Esophagus muscularis mucosa (tissue), 4 donors: ENCODE measurements around the gene TTC33. TPM values are rescaled to one million over a fixed set of nuclear protein-coding genes. Genes with fewer than 3 reads are reported as not detected.
A peak's percentile ranks its signal among the peaks of the same experiment; 100 is the strongest.

ENCODE experiments used
- DNase-seq: peaks from one replicate; pipeline ENCODE4 v3.0.0-alpha.2; 2017; ENCODE audit errors: extremely low spot score
- H3K27ac ChIP-seq, 4 donors: fragments of 200-600 bp; sonication (generic); replicated peaks in 1 of 4; 1 replicate in 3 of 4; 2 replicates in 1 of 4; pipeline ENCODE4 v1.5.1; 2016 to 2019; ENCODE audit warnings: mild to moderate bottlenecking in 1 of 4
- H3K27me3 ChIP-seq, 4 donors: fragments of 200-600 bp; sonication (generic); one replicate each; pipeline versions ENCODE4 v1.5.1 to v1.6.0; 2016 to 2019
- H3K36me3 ChIP-seq, 4 donors: fragments of 200-600 bp; sonication (generic); one replicate each; pipeline ENCODE4 v1.5.1; 2016 to 2019
- H3K4me1 ChIP-seq, 4 donors: fragments of 200-600 bp; sonication (generic); one replicate each; pipeline ENCODE4 v1.5.1; 2016 to 2019
- H3K4me3 ChIP-seq, 4 donors: fragments of 200-600 bp; sonication (generic); 1 replicate in 2 of 4; 2 replicates in 2 of 4; pipeline ENCODE4 v1.5.1; 2016 to 2019; ENCODE audit warnings: mild to moderate bottlenecking in 4 of 4, moderate library complexity in 1 of 4
- H3K9me3 ChIP-seq, 4 donors: fragments of 200-600 bp; sonication (generic); 1 replicate in 3 of 4; 2 replicates in 1 of 4; pipeline ENCODE4 v1.5.1; 2016 to 2019
- EP300 ChIP-seq: sonication (generic); formaldehyde crosslinking; IDR thresholded peaks from one replicate; pipeline ENCODE4 v1.6.1; 2017; ENCODE audit warnings: antibody characterized with exemption
- POLR2A ChIP-seq: fragments of 450-650 bp; IDR thresholded peaks from one replicate; pipeline ENCODE4 v1.6.1; 2017; ENCODE audit warnings: antibody characterized with exemption, moderate library complexity, mild to moderate bottlenecking, low read depth
- POLR2AphosphoS5 ChIP-seq, 2 donors: sonication (generic); formaldehyde crosslinking; IDR thresholded peaks; one replicate each; pipeline ENCODE4 v1.6.1; 2017; ENCODE audit warnings: antibody characterized with exemption in 2 of 2
- WGBS: methylation state at CpG from one replicate; pipeline ENCODE4 v1.1.5; 2018; 5-methylcytosine and 5-hydroxymethylcytosine counted together
- intact Hi-C: fragments of 100-400 bp; cut with DNase I; formaldehyde crosslinking; loops from one replicate; pipeline ENCODE4 v1.15.1; 2023
- total RNA-seq, 4 donors: library from RNA; depleted of rRNA; stranded (reverse); fragments of >200 nt; gene quantifications; one replicate each; pipeline versions ENCODE4 v1.1.0 to v1.2.1, GENCODE V29; 2016
- TF ChIP-seq, protein P1 (sequence below), 3 experiments: fragments of 200-600 bp in 2 of 3; fragments of 450-650 bp in 1 of 3; sonication (generic) in 2 of 3; IDR thresholded peaks; one replicate each; pipeline ENCODE4 v1.5.1; 2017 to 2019; ENCODE audit warnings: antibody characterized with exemption in 3 of 3, mild to moderate bottlenecking in 2 of 3, moderate library complexity in 1 of 3

TTC33 gene
- total RNA-seq, 4 donors from 2014 or later, result 19.1 to 32.7 (median 24.0) TPM

- TF ChIP-seq, protein P1, sequence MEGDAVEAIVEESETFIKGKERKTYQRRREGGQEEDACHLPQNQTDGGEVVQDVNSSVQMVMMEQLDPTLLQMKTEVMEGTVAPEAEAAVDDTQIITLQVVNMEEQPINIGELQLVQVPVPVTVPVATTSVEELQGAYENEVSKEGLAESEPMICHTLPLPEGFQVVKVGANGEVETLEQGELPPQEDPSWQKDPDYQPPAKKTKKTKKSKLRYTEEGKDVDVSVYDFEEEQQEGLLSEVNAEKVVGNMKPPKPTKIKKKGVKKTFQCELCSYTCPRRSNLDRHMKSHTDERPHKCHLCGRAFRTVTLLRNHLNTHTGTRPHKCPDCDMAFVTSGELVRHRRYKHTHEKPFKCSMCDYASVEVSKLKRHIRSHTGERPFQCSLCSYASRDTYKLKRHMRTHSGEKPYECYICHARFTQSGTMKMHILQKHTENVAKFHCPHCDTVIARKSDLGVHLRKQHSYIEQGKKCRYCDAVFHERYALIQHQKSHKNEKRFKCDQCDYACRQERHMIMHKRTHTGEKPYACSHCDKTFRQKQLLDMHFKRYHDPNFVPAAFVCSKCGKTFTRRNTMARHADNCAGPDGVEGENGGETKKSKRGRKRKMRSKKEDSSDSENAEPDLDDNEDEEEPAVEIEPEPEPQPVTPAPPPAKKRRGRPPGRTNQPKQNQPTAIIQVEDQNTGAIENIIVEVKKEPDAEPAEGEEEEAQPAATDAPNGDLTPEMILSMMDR (IDR thresholded peaks at IDR 0.05), result no peak
- TF ChIP-seq EP300, result no peak
- no peak for TF ChIP-seq POLR2AphosphoS5 (IDR thresholded peaks at IDR 0.05)
- TF ChIP-seq POLR2A, result no peak
- DNase-seq, result no peak
Observed at GRCh38 chr5:40678460-40679147, 77.2 kb downstream of the TTC33 start.

GRCh38 chr5:40678026-40678425, 77.7 kb downstream of the TTC33 start:
- Histone ChIP-seq H3K36me3 (no peaks in the 10 kb centered on the region), H3K4me3 (peak overlapping the region; percentile 58 to 82 (median 64))

More at GRCh38 chr5:40678460-40679147, 77.2 kb downstream of the TTC33 start:
- Histone ChIP-seq H3K4me3 (peak overlapping the region; percentile 58 to 82 (median 64)), H3K4me1 (peaks cover 7 to 65% (median 54%) of the 10 kb centered on the region in 4 donors), H3K27me3 (peaks cover 0 to 33% (median 0%) of the 10 kb centered on the region in 4 donors), H3K27ac (peak overlapping the region; percentile 82 to 86 (median 86)), H3K9me3 (no peaks in the 10 kb centered on the region), H3K36me3 (no peaks in the 10 kb centered on the region)
- 14% methylated on average over 12 of the region's 12 CpGs for WGBS
- intact Hi-C loops, result no loop called here

GRCh38 chr5:40677456-40677855, 78.3 kb downstream of the TTC33 start:
- Histone ChIP-seq H3K27ac (peak overlapping the region; percentile 82 to 86 (median 86)), H3K4me1 (peaks cover 7 to 59% (median 46%) of the 10 kb centered on the region in 4 donors), H3K4me3 (peak overlapping the region in 1 of 4 donors; percentile 61), H3K36me3 (no peaks in the 10 kb centered on the region), H3K9me3 (no peaks in the 10 kb centered on the region), H3K27me3 (peaks cover 0 to 31% (median 0%) of the 10 kb centered on the region in 4 donors)
- DNase-seq, result no peak
- intact Hi-C loops, result no loop called here
- WGBS, result 52% methylated on average over 2 of the region's 2 CpGs
- no peak for TF ChIP-seq EP300
- no peak for TF ChIP-seq POLR2A
- TF ChIP-seq POLR2AphosphoS5 (IDR thresholded peaks at IDR 0.05), result no peak
- TF ChIP-seq, protein P1 (IDR thresholded peaks at IDR 0.05), result no peak

More at GRCh38 chr5:40678026-40678425, 77.7 kb downstream of the TTC33 start:
- intact Hi-C loops, result no loop called here
- H3K27me3 ChIP-seq, result peaks cover 0 to 33% (median 0%) of the 10 kb centered on the region in 4 donors
- H3K27ac ChIP-seq, result peak overlapping the region; percentile 82 to 86 (median 86)
- H3K4me1 ChIP-seq, result peaks cover 7 to 59% (median 50%) of the 10 kb centered on the region in 4 donors
- no peak for DNase-seq
- H3K9me3 ChIP-seq, result no peaks in the 10 kb centered on the region
- TF ChIP-seq, protein P1 (IDR thresholded peaks at IDR 0.05), result no peak
- TF ChIP-seq EP300, result no peak
- no peak for TF ChIP-seq POLR2AphosphoS5 (IDR thresholded peaks at IDR 0.05)
- no peak for TF ChIP-seq POLR2A
- 49% methylated on average over 2 of the region's 2 CpGs for WGBS

GRCh38 chr5:40676613-40677343, 79.0 kb downstream of the TTC33 start:
- H3K27me3 ChIP-seq, result peaks cover 0 to 24% (median 0%) of the 10 kb centered on the region in 4 donors
- no peak overlapping the region for H3K4me3 ChIP-seq
- peaks cover 7 to 52% (median 45%) of the 10 kb centered on the region in 4 donors for H3K4me1 ChIP-seq
- peak overlapping the region; percentile 82 to 86 (median 86) for H3K27ac ChIP-seq
- TF ChIP-seq POLR2AphosphoS5 (IDR thresholded peaks at IDR 0.05), result no peak
- TF ChIP-seq EP300, result no peak
- no peaks in the 10 kb centered on the region for H3K36me3 ChIP-seq
- 57% methylated on average over 3 of the region's 3 CpGs for WGBS
- no peak for DNase-seq
- intact Hi-C loops, result no loop called here
- no peaks in the 10 kb centered on the region for H3K9me3 ChIP-seq
